Tibial artery (tissue), 4 donors: ENCODE data around the gene TMPRSS6.

Experiments used
- DNase-seq, 2 donors: peaks; one replicate each; pipeline ENCODE4 v3.0.0-alpha.2; 2019
- H3K27ac ChIP-seq, 2 donors: fragments of 200-600 bp; sonication (generic) in 1 of 2; 1 replicate in 1 of 2; 2 replicates in 1 of 2; pipeline ENCODE4 v1.5.1; 2018 to 2019; ENCODE audit warnings: mild to moderate bottlenecking in 1 of 2
- H3K27me3 ChIP-seq, 2 donors: fragments of 200-600 bp; sonication (generic) in 1 of 2; one replicate each; pipeline versions ENCODE4 v1.5.1 to v1.6.0; 2016 to 2019
- H3K36me3 ChIP-seq, 3 donors: fragments of 200-600 bp; sonication (generic) in 2 of 3; one replicate each; pipeline ENCODE4 v1.5.1; 2016 to 2019; ENCODE audit warnings: mild to moderate bottlenecking in 2 of 3
- H3K4me1 ChIP-seq, 4 donors: fragments of 200-600 bp; sonication (generic) in 2 of 4; 1 replicate in 3 of 4; 2 replicates in 1 of 4; pipeline ENCODE4 v1.5.1; 2016 to 2019
- H3K4me3 ChIP-seq, 2 donors: fragments of 200-600 bp; sonication (generic) in 1 of 2; 1 replicate in 1 of 2; 2 replicates in 1 of 2; pipeline ENCODE4 v1.5.1; 2018 to 2019; ENCODE audit warnings: mild to moderate bottlenecking in 2 of 2
- H3K9me3 ChIP-seq, 3 donors: fragments of 200-600 bp; sonication (generic) in 1 of 3; one replicate each; pipeline ENCODE4 v1.5.1; 2016 to 2019
- CTCF ChIP-seq, 2 experiments: fragments of 200-600 bp in 1 of 2; fragments of 450-650 bp in 1 of 2; IDR thresholded peaks; one replicate each; pipeline ENCODE4 v1.5.1; 2017 to 2019; ENCODE audit warnings: antibody characterized with exemption in 2 of 2, mild to moderate bottlenecking in 1 of 2, moderate library complexity in 1 of 2
- intact Hi-C: fragments of 100-400 bp; cut with DNase I; formaldehyde crosslinking; loops from one replicate; pipeline ENCODE4 v1.15.0; 2023; ENCODE audit warnings: low total_unique reads

TMPRSS6 gene

GRCh38 chr22:37069319-37069718 lies 40.2 kb downstream of the TMPRSS6 start:
- no peak overlapping the region for H3K4me3 ChIP-seq
- H3K9me3 ChIP-seq = no peaks in the 10 kb centered on the region
- H3K4me1 ChIP-seq = no peaks in the 10 kb centered on the region
- peaks cover 0 to 50% of the 10 kb centered on the region in 2 donors for H3K27me3 ChIP-seq
- intact Hi-C loops = no loop called here
- no peaks in the 10 kb centered on the region for H3K36me3 ChIP-seq
- no peak overlapping the region for H3K27ac ChIP-seq
- TF ChIP-seq CTCF (IDR thresholded peaks at IDR 0.05) = no peak
- no peak for DNase-seq

DNA sequence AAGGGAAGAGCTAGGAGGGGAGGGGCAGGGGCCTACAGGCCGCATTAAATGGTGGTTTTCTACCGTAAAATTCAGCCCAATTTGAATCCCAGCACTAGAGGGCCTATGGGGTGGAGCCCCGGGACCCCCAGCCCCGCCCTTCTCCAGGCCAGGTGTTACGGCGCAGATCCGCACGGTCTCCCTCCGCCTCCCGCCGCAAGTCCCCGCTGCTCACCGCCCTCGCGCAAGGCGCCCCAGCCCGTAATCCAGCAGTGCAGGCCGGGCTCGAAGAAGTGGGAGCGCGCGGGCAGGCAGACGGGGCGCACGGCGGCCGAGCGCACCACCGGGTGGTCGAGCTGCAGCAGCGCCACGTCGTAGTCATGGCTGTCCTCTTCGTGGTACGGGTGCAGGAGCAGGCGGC lies 40.7 kb downstream of the TMPRSS6 start:
- no peak overlapping the region for H3K4me3 ChIP-seq
- intact Hi-C loops = no loop called here
- no peaks in the 10 kb centered on the region for H3K36me3 ChIP-seq
- H3K9me3 ChIP-seq = no peaks in the 10 kb centered on the region
- no peaks in the 10 kb centered on the region for H3K4me1 ChIP-seq
- no peak for DNase-seq
- TF ChIP-seq CTCF (IDR thresholded peaks at IDR 0.05) = no peak
- no peak overlapping the region for H3K27ac ChIP-seq
- H3K27me3 ChIP-seq = peaks cover 0 to 48% of the 10 kb centered on the region in 2 donors

DNA sequence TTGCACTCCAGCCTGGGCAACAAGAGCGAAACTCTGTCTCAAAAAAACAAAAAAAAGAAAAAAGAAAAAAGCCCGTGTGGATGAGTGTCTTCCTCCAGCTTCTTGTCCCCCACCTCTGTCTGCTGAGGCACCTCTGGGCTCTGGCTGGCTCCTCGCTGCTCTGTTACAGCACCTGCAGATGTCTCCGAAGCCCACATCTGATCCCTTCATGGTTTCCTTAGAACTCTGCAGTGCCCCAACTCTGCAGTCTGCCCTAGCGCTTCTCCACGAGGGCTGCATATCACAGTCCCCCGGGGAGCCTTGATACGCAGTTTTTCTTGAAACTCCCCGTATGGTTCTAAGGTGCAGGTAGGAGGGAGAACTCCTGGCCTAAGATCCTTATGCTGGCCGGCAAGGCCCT lies 42.1 kb downstream of the TMPRSS6 start:
- no peak for DNase-seq
- TF ChIP-seq CTCF (IDR thresholded peaks at IDR 0.05) = no peak
- Histone ChIP-seq H3K4me3 (no peak overlapping the region), H3K27ac (no peak overlapping the region), H3K9me3 (no peaks in the 10 kb centered on the region), H3K4me1 (no peaks in the 10 kb centered on the region), H3K36me3 (no peaks in the 10 kb centered on the region), H3K27me3 (peaks cover 0 to 46% of the 10 kb centered on the region in 2 donors)
- intact Hi-C loops = no loop called here

GRCh38 chr22:37065961-37066360 lies 43.6 kb downstream of the TMPRSS6 start:
- H3K9me3 ChIP-seq = no peaks in the 10 kb centered on the region
- H3K4me1 ChIP-seq = no peaks in the 10 kb centered on the region
- peaks cover 0 to 46% of the 10 kb centered on the region in 2 donors for H3K27me3 ChIP-seq
- no peak overlapping the region for H3K4me3 ChIP-seq
- H3K36me3 ChIP-seq = peaks cover 3 to 7% (median 6%) of the 10 kb centered on the region in 3 donors
- intact Hi-C loops = no loop called here
- H3K27ac ChIP-seq = no peak overlapping the region
- no peak for TF ChIP-seq CTCF (IDR thresholded peaks at IDR 0.05)
- DNase-seq = no peak

DNA sequence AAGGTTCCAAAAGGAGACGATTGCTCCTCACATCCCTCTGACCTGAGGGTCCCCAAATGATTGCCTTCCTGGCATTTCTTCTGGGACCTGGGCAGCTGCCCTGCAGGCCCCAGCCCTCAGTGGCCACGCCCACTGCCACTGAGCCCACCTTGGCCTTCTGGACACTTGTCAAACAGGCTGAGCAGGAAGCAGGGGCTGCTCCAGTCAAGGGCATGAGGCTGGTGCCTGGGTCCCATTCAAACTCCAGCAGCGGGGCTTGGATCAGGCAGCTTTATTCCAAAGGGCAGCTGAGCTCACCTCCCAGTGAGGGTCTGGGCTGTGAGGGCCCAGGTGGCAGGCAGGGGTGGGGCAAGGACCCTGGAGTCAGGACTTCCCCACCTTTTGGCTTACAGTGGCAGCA lies 44.3 kb downstream of the TMPRSS6 start:
- Histone ChIP-seq H3K9me3 (no peaks in the 10 kb centered on the region), H3K4me3 (no peak overlapping the region), H3K27ac (no peak overlapping the region), H3K36me3 (peaks cover 9 to 15% (median 11%) of the 10 kb centered on the region in 3 donors), H3K4me1 (no peaks in the 10 kb centered on the region), H3K27me3 (peaks cover 0 to 38% of the 10 kb centered on the region in 2 donors)
- no peak for DNase-seq
- TF ChIP-seq CTCF (IDR thresholded peaks at IDR 0.05) = no peak
- intact Hi-C loops = no loop called here

GRCh38 chr22:37064553-37064952 lies 45.0 kb downstream of the TMPRSS6 start:
- Histone ChIP-seq H3K27me3 (peaks cover 0 to 32% of the 10 kb centered on the region in 2 donors), H3K4me1 (no peaks in the 10 kb centered on the region)

More at GRCh38 chr22:37064553-37064952, 45.0 kb downstream of the TMPRSS6 start:
- no peak overlapping the region for H3K27ac ChIP-seq
- TF ChIP-seq CTCF (IDR thresholded peaks at IDR 0.05) = no peak
- no peak for DNase-seq
- no peaks in the 10 kb centered on the region for H3K9me3 ChIP-seq
- H3K36me3 ChIP-seq = peaks cover 9 to 21% (median 17%) of the 10 kb centered on the region in 3 donors
- H3K4me3 ChIP-seq = no peak overlapping the region
- intact Hi-C loops = no loop called here
